ENCODE results near the gene HMGCL. TPM values are rescaled to one million over a fixed set of nuclear protein-coding genes. Genes with fewer than 3 reads are reported as not detected.
A peak's percentile ranks its signal among the peaks of the same experiment; 100 is the strongest.

Gene HMGCL
- total and polyA plus RNA-seq, 2 of the 13 experiments (the other 11 are each of a cell fraction or from before 2014, with no cell fraction given), result 21.3 to 41.4 TPM

DNA sequence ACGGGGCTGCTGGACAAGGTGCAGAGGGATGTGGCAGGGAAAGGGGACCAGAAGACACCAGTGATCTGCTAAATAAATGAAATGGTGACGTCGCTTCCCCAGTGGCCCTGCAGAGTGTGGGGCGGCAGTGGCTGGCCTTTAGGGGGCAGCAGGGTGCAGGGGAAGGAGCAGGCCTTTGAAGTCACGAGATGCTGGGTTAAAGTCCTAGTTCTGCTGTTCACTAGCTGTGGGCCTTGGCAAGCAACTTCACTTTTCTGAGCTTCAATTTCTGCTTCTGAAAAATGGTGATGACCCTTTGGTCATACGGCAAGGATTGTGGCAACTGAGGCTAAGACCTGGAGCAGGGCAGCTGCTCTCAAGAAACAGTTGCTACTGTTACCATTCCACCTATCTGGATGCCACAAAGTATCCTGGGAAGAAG, 15.5 kb downstream of the HMGCL start (continued):
- TF ChIP-seq, protein P1, sequence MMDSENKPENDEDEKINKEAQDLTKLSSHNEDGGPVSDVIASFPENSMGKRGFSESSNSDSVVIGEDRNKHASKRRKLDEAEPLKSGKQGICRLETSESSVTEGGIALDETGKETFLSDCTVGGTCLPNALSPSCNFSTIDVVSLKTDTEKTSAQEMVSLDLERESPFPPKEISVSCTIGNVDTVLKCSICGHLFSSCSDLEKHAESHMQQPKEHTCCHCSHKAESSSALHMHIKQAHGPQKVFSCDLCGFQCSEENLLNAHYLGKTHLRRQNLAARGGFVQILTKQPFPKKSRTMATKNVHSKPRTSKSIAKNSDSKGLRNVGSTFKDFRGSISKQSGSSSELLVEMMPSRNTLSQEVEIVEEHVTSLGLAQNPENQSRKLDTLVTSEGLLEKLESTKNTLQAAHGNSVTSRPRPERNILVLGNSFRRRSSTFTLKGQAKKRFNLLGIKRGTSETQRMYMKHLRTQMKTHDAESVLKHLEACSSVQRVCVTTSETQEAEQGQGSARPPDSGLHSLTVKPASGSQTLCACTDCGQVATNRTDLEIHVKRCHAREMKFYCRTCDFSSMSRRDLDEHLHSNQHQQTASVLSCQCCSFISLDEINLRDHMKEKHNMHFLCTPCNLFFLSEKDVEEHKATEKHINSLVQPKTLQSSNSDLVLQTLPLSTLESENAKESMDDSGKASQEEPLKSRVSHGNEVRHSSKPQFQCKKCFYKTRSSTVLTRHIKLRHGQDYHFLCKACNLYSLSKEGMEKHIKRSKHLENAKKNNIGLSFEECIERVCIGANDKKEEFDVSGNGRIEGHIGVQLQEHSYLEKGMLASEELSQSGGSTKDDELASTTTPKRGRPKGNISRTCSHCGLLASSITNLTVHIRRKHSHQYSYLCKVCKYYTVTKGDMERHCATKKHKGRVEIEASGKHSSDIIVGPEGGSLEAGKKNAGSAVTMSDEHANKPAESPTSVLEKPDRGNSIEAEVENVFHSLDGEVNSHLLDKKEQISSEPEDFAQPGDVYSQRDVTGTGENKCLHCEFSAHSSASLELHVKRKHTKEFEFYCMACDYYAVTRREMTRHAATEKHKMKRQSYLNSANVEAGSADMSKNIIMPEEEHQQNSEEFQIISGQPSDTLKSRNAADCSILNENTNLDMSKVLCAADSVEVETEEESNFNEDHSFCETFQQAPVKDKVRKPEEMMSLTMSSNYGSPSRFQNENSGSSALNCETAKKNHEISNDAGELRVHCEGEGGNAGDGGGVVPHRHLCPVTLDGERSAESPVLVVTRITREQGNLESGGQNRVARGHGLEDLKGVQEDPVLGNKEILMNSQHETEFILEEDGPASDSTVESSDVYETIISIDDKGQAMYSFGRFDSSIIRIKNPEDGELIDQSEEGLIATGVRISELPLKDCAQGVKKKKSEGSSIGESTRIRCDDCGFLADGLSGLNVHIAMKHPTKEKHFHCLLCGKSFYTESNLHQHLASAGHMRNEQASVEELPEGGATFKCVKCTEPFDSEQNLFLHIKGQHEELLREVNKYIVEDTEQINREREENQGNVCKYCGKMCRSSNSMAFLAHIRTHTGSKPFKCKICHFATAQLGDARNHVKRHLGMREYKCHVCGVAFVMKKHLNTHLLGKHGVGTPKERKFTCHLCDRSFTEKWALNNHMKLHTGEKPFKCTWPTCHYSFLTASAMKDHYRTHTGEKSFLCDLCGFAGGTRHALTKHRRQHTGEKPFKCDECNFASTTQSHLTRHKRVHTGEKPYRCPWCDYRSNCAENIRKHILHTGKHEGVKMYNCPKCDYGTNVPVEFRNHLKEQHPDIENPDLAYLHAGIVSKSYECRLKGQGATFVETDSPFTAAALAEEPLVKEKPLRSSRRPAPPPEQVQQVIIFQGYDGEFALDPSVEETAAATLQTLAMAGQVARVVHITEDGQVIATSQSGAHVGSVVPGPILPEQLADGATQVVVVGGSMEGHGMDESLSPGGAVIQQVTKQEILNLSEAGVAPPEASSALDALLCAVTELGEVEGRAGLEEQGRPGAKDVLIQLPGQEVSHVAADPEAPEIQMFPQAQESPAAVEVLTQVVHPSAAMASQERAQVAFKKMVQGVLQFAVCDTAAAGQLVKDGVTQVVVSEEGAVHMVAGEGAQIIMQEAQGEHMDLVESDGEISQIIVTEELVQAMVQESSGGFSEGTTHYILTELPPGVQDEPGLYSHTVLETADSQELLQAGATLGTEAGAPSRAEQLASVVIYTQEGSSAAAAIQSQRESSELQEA (CRISPR knock-in tag; IDR thresholded peaks at IDR 0.05; ENCODE audit: not compliant biosample characterization), result no peak
- 0 out of 2 replicates have a peak, but pooled peaks have one; percentile 22 for TF ChIP-seq FOXA3 (CRISPR knock-in tag; IDR thresholded peaks at IDR 0.05)
- no peak for TF ChIP-seq ZSCAN12 (CRISPR knock-in tag; IDR thresholded peaks at IDR 0.05)
- no peak for TF ChIP-seq ZNF263 (CRISPR knock-in tag; IDR thresholded peaks at IDR 0.05)
- TF ChIP-seq RXRB (CRISPR knock-in tag; IDR thresholded peaks at IDR 0.05; ENCODE audit: borderline replicate concordance), result peak; percentile 71; the same call in 1 of the 2 replicates
- no peak for TF ChIP-seq SOX6 (IDR thresholded peaks at IDR 0.05)
- TF ChIP-seq SOX6 (CRISPR knock-in tag; IDR thresholded peaks at IDR 0.05), result 0 out of 2 replicates have a peak, but pooled peaks have one; percentile 25
- no peak for TF ChIP-seq U2AF2 (IDR thresholded peaks at IDR 0.05; ENCODE audit: low read depth, low read length)
- no peak for TF ChIP-seq WIZ (CRISPR knock-in tag; IDR thresholded peaks at IDR 0.05)
- TF ChIP-seq ZNF891 (CRISPR knock-in tag; IDR thresholded peaks at IDR 0.05), result 0 out of 2 replicates have a peak, but pooled peaks have one; percentile 38
- 0 out of 2 replicates have a peak, but pooled peaks have one; percentile 35 for TF ChIP-seq MAZ (IDR thresholded peaks at IDR 0.05; ENCODE audit: borderline replicate concordance, low read depth, low read length)
- TF ChIP-seq MAZ (CRISPR knock-in tag; IDR thresholded peaks at IDR 0.05; ENCODE audit: low read depth), result no peak
- TF ChIP-seq MTA1 (CRISPR knock-in tag; IDR thresholded peaks at IDR 0.05; ENCODE audit: borderline replicate concordance), result no peak
- TF ChIP-seq ZNF484 (CRISPR knock-in tag; IDR thresholded peaks at IDR 0.05; ENCODE audit: borderline replicate concordance, low read depth), result no peak
- TF ChIP-seq ZFY (CRISPR knock-in tag; IDR thresholded peaks at IDR 0.05), result peak; percentile 57; the same call in 1 of the 2 replicates
- TF ChIP-seq, protein P2, sequence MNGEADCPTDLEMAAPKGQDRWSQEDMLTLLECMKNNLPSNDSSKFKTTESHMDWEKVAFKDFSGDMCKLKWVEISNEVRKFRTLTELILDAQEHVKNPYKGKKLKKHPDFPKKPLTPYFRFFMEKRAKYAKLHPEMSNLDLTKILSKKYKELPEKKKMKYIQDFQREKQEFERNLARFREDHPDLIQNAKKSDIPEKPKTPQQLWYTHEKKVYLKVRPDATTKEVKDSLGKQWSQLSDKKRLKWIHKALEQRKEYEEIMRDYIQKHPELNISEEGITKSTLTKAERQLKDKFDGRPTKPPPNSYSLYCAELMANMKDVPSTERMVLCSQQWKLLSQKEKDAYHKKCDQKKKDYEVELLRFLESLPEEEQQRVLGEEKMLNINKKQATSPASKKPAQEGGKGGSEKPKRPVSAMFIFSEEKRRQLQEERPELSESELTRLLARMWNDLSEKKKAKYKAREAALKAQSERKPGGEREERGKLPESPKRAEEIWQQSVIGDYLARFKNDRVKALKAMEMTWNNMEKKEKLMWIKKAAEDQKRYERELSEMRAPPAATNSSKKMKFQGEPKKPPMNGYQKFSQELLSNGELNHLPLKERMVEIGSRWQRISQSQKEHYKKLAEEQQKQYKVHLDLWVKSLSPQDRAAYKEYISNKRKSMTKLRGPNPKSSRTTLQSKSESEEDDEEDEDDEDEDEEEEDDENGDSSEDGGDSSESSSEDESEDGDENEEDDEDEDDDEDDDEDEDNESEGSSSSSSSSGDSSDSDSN (CRISPR knock-in tag; IDR thresholded peaks at IDR 0.05), result no peak
- TF ChIP-seq FIP1L1 (IDR thresholded peaks at IDR 0.05; ENCODE audit: borderline replicate concordance, insufficient read depth, low read depth, low read length), result no peak
- no peak for TF ChIP-seq HES4 (CRISPR knock-in tag; IDR thresholded peaks at IDR 0.05; ENCODE audit: borderline replicate concordance)
- TF ChIP-seq SP5 (CRISPR knock-in tag; IDR thresholded peaks at IDR 0.05; ENCODE audit: borderline replicate concordance, low read depth), result no peak
- TF ChIP-seq FOXA1 (IDR thresholded peaks at IDR 0.05), result no peak
- TF ChIP-seq FOXA1 (CRISPR knock-in tag; IDR thresholded peaks at IDR 0.05), result no peak
- TF ChIP-seq KDM2A (CRISPR knock-in tag; IDR thresholded peaks at IDR 0.05; ENCODE audit: borderline replicate concordance, low read depth), result peak; percentile 83
